ENCODE data around the gene CENATAC. TPM values are rescaled to one million over a fixed set of nuclear protein-coding genes. Genes with fewer than 3 reads are reported as not detected.

CENATAC gene
- total RNA-seq, 1 experiment from 2014 or later, result 55.2 TPM

- Histone ChIP-seq H3K4me2 (ENCODE audit: insufficient read depth, insufficient read length, low read length) (no peak overlapping the region), H3K27me3 (ENCODE audit: insufficient read depth, low read length) (no peaks in the 10 kb centered on the region), H3K9me3 (ENCODE audit: control insufficient read depth, low read depth, low read length) (no peaks in the 10 kb centered on the region), H3K18ac (ENCODE audit: insufficient read length, low read depth, low read length) (no peak overlapping the region), H2AK5ac (ENCODE audit: insufficient read length, low read length) (no peak overlapping the region), H3K23me2 (ENCODE audit: insufficient read length, low read depth, low read length, poor library complexity, severe bottlenecking) (peaks cover 4% of the 10 kb centered on the region), H3K27ac (ENCODE audit: insufficient read length, low read depth, low read length) (no peak overlapping the region), H2BK15ac (ENCODE audit: low read depth, low read length) (no peak overlapping the region), H3T11ph (ENCODE audit: low read length) (no peak overlapping the region), H4K5ac (ENCODE audit: insufficient read length, low read depth, low read length) (no peak overlapping the region), H2AFZ (ENCODE audit: low read length) (no peak overlapping the region), H3K79me2 (ENCODE audit: insufficient read depth, low read length) (peaks cover 4% of the 10 kb centered on the region; the same call in 1 of the 2 replicates), H4K20me1 (ENCODE audit: control insufficient read depth, insufficient read depth, insufficient read length) (no peaks in the 10 kb centered on the region), H2BK120ac (ENCODE audit: low read depth, low read length, poor library complexity, severe bottlenecking) (no peak overlapping the region), H3K56ac (ENCODE audit: insufficient read length, low read depth, low read length) (no peak overlapping the region), H4K91ac (ENCODE audit: insufficient read length, low read depth, low read length) (no peak overlapping the region), H3K4ac (ENCODE audit: low read depth, low read length) (no peak overlapping the region), H2BK5ac (ENCODE audit: insufficient read length, low read length) (no peak overlapping the region), H2BK20ac (ENCODE audit: low read depth, low read length, poor library complexity, severe bottlenecking) (no peak overlapping the region), H2BK12ac (ENCODE audit: insufficient read length, low read depth, low read length) (no peak overlapping the region), H3K9ac (ENCODE audit: extremely low read depth, insufficient read length, low read length) (no peak overlapping the region), H3K79me1 (ENCODE audit: insufficient read depth, low read depth, low read length, poor library complexity, severe bottlenecking) (peaks cover 3% of the 10 kb centered on the region), H4K8ac (replicated peaks; ENCODE audit: insufficient read length, low read depth, low read length) (no peak overlapping the region), H3K14ac (ENCODE audit: insufficient read depth, low read length) (no peak overlapping the region), H3K23ac (ENCODE audit: insufficient read length, low read depth, low read length) (no peak overlapping the region), H3K4me1 (ENCODE audit: insufficient read depth, low read length) (peaks cover 8% of the 10 kb centered on the region; the same call in 1 of the 2 replicates)
- H3K9me3 Mint-ChIP-seq, result no peaks in the 10 kb centered on the region
- H3K27ac Mint-ChIP-seq, result peak overlapping the region in 2 of 3 experiments; percentile 78 to 91; a peak in 4 of 7 replicates
- no peaks in the 10 kb centered on the region for H3K27me3 Mint-ChIP-seq (ENCODE audit: low read depth)
- H3K4me1 Mint-ChIP-seq, result peaks cover 24 to 27% of the 10 kb centered on the region in 2 experiments
- peaks cover 36 to 84% (median 81%) of the 10 kb centered on the region in 3 experiments for H3K36me3 Mint-ChIP-seq (ENCODE audit: insufficient read depth in 1 of 3, low read depth in 3 of 3)
- TF ChIP-seq CTCF (conservative IDR thresholded peaks at IDR 0.05), result no peak
- 0 out of 5 replicates have a peak overlapping the region, but pooled peaks of 1 of the 2 experiments have one; percentile 36 for H3K4me3 Mint-ChIP-seq
- WGBS (ENCODE audit: extremely low coverage, insufficient read length, low lambda C conversion rate), result no CpG with 5 or more reads among the region's 15 CpGs
- DNase-seq, result no peak
Measured at GRCh38 chr11:119024430-119025098, 26.6 kb downstream of the CENATAC start.
